Measurements from ENCODE around the gene GRM8. TPM values are rescaled to one million over a fixed set of nuclear protein-coding genes. Genes with fewer than 3 reads are reported as not detected.

Gene GRM8
- total RNA-seq, 1 experiment from 2014 or later = 1.8 TPM

DNA sequence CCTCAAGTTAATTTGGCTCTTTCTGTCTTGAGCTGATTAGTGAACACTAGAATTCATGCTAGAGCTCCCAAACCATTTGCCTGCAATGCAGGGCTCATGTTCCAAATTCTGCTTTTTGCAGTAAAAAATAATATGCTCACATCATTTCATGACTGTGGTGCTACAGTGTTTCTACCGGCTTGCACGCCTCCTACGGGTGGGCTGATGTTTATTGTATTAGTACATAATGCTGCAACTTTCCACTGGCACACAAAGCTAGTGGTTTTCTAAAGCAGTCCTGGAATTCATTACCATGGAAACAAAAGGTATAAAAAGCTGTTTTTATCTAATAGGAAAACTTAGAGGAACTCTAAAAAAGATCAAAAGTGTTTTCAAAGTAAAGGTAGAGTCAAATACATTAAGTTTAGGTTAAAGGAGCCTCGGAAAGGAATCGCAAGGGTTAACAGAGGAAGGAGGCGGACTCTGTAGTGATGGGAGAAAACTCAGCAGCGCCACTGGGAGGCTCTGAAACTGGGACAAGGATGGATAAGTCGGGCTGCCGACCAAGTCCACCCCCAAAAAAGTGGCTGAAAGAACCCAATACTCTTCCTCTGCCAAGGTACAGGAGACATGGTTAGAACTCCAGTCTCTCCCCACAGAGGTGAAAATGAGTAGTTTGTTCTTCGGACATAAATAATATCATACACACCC is 25.9 kb downstream of the GRM8 start:
- Histone ChIP-seq H3K4ac (ENCODE audit: low read depth, low read length) (no peak overlapping the region), H3K27me3 (ENCODE audit: insufficient read depth, low read length) (no peaks in the 10 kb centered on the region), H2BK15ac (ENCODE audit: low read depth, low read length) (no peak overlapping the region), H3K79me2 (ENCODE audit: insufficient read depth, low read length) (no peaks in the 10 kb centered on the region), H2BK12ac (ENCODE audit: insufficient read length, low read depth, low read length) (no peak overlapping the region), H2BK5ac (ENCODE audit: insufficient read length, low read length) (no peak overlapping the region), H2BK20ac (ENCODE audit: low read depth, low read length, poor library complexity, severe bottlenecking) (no peak overlapping the region), H4K91ac (ENCODE audit: insufficient read length, low read depth, low read length) (no peak overlapping the region), H4K20me1 (ENCODE audit: control insufficient read depth, insufficient read depth, insufficient read length) (no peaks in the 10 kb centered on the region), H3K27ac (ENCODE audit: insufficient read length, low read depth, low read length) (no peak overlapping the region), H2AK5ac (ENCODE audit: insufficient read length, low read length) (no peak overlapping the region), H3K23me2 (ENCODE audit: insufficient read length, low read depth, low read length, poor library complexity, severe bottlenecking) (no peaks in the 10 kb centered on the region), H3K23ac (ENCODE audit: insufficient read length, low read depth, low read length) (no peak overlapping the region), H3K18ac (ENCODE audit: insufficient read length, low read depth, low read length) (no peak overlapping the region), H2AFZ (ENCODE audit: low read length) (no peak overlapping the region), H3K9ac (ENCODE audit: extremely low read depth, insufficient read length, low read length) (no peak overlapping the region), H4K5ac (ENCODE audit: insufficient read length, low read depth, low read length) (no peak overlapping the region), H4K8ac (replicated peaks; ENCODE audit: insufficient read length, low read depth, low read length) (no peak overlapping the region), H3K4me1 (ENCODE audit: insufficient read depth, low read length) (no peaks in the 10 kb centered on the region), H3K79me1 (ENCODE audit: insufficient read depth, low read depth, low read length, poor library complexity, severe bottlenecking) (no peaks in the 10 kb centered on the region), H3K4me2 (ENCODE audit: insufficient read depth, insufficient read length, low read length) (no peak overlapping the region), H3T11ph (ENCODE audit: low read length) (no peak overlapping the region), H2BK120ac (ENCODE audit: low read depth, low read length, poor library complexity, severe bottlenecking) (no peak overlapping the region), H3K9me3 (ENCODE audit: control insufficient read depth, low read depth, low read length) (no peaks in the 10 kb centered on the region), H3K14ac (ENCODE audit: insufficient read depth, low read length) (no peak overlapping the region), H3K56ac (ENCODE audit: insufficient read length, low read depth, low read length) (no peak overlapping the region)
- H3K9me3 Mint-ChIP-seq = no peaks in the 10 kb centered on the region
- DNase-seq = peak; percentile 46
- no peak overlapping the region for H3K27ac Mint-ChIP-seq
- H3K27me3 Mint-ChIP-seq (ENCODE audit: low read depth) = peaks cover 34% of the 10 kb centered on the region
- TF ChIP-seq, protein P1, sequence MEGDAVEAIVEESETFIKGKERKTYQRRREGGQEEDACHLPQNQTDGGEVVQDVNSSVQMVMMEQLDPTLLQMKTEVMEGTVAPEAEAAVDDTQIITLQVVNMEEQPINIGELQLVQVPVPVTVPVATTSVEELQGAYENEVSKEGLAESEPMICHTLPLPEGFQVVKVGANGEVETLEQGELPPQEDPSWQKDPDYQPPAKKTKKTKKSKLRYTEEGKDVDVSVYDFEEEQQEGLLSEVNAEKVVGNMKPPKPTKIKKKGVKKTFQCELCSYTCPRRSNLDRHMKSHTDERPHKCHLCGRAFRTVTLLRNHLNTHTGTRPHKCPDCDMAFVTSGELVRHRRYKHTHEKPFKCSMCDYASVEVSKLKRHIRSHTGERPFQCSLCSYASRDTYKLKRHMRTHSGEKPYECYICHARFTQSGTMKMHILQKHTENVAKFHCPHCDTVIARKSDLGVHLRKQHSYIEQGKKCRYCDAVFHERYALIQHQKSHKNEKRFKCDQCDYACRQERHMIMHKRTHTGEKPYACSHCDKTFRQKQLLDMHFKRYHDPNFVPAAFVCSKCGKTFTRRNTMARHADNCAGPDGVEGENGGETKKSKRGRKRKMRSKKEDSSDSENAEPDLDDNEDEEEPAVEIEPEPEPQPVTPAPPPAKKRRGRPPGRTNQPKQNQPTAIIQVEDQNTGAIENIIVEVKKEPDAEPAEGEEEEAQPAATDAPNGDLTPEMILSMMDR (conservative IDR thresholded peaks at IDR 0.05) = peak; percentile 41; the same call in 2 of the 3 replicates
- peaks cover 10 to 29% of the 10 kb centered on the region in 2 experiments for H3K4me1 Mint-ChIP-seq
- H3K4me3 Mint-ChIP-seq = no peak overlapping the region
- WGBS (ENCODE audit: extremely low coverage, insufficient read length, low lambda C conversion rate) = no CpG with 5 or more reads among the region's 10 CpGs
- no peaks in the 10 kb centered on the region for H3K36me3 Mint-ChIP-seq (ENCODE audit: insufficient read depth in 1 of 3, low read depth in 3 of 3)

All from H9 (cell line).